Fibroblast of mammary gland (primary cell): ENCODE data around the gene LINC01488.

Experiments
- DNase-seq: peaks from one replicate; pipeline ENCODE4 v3.0.0-alpha.2; 2010; ENCODE audit warnings: low read depth
- H3K4me3 ChIP-seq: 2 replicates; pipeline ENCODE4 v1.5.1; 2011; ENCODE audit warnings: low read depth, mild to moderate bottlenecking, low read length, moderate library complexity; ENCODE audit not compliant: control insufficient read depth
- TF ChIP-seq, protein P1 (sequence below): conservative IDR thresholded peaks from 2 replicates; pipeline ENCODE4 v1.5.1; 2011; ENCODE audit warnings: low read depth, low read length, inconsistent platforms; ENCODE audit not compliant: control insufficient read depth, insufficient read depth

LINC01488 gene

GRCh38 chr11:69459848-69460539, 21.5 kb upstream of the LINC01488 start:
- H3K4me3 ChIP-seq = no peak overlapping the region
- no peak for DNase-seq
- TF ChIP-seq, protein P1, sequence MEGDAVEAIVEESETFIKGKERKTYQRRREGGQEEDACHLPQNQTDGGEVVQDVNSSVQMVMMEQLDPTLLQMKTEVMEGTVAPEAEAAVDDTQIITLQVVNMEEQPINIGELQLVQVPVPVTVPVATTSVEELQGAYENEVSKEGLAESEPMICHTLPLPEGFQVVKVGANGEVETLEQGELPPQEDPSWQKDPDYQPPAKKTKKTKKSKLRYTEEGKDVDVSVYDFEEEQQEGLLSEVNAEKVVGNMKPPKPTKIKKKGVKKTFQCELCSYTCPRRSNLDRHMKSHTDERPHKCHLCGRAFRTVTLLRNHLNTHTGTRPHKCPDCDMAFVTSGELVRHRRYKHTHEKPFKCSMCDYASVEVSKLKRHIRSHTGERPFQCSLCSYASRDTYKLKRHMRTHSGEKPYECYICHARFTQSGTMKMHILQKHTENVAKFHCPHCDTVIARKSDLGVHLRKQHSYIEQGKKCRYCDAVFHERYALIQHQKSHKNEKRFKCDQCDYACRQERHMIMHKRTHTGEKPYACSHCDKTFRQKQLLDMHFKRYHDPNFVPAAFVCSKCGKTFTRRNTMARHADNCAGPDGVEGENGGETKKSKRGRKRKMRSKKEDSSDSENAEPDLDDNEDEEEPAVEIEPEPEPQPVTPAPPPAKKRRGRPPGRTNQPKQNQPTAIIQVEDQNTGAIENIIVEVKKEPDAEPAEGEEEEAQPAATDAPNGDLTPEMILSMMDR = no peak

GRCh38 chr11:69460540-69461257, 20.8 kb upstream of the LINC01488 start:
- DNase-seq = peak; percentile 97
- no peak overlapping the region for H3K4me3 ChIP-seq
- TF ChIP-seq, protein P1 = no peak

- no peak for DNase-seq
- no peak overlapping the region for H3K4me3 ChIP-seq
- TF ChIP-seq, protein P1 = no peak
These were observed 20.0 kb upstream of the LINC01488 start for GRCh38 chr11:69461272-69461962.

- H3K4me3 ChIP-seq = no peak overlapping the region
- DNase-seq = peak; percentile 17
- TF ChIP-seq, protein P1 = no peak
These were observed 19.1 kb upstream of the LINC01488 start for GRCh38 chr11:69462106-69462951.

DNA sequence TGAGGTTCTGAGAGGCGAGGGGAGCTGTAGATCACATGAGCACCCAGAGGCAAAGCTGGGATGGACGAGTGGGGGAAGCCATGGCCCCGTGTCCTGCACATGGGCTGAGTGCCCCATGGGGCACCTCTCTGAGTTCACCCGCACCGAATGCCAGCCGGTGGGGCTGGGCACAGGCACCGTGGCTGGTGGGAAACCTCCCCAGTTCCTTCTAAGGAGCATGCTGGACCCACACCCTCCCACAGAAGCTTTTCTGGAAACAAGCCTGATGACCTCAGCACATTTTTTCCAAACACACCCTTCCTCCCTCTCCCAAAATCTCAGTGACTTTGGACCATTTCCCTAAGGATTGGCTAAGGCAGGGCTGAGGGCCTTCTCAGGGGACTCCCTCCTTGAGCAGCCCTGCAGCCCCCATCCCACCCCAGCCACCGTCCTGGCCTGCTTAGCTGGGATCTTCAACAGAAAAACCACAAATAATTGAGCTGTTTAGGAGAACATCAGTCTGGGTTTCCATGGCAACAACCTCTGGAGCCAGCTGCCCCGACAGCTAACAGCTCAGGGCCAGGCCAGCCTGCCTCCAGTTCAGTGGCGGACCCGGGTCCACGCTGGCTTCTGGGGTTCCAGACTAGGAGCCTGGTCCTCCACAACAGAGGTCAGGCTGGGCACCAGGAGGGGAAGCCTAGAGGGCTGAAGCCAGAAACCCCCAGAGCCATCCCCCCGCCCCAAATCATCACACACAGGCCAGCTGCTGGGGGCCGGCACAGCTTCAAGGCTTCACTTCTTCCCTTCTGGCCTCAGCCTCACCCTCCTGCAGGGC, 18.1 kb upstream of the LINC01488 start:
- TF ChIP-seq, protein P1 = no peak
- peak; percentile 79 for DNase-seq

More for the DNA sequence above, 18.1 kb upstream of the LINC01488 start:
- H3K4me3 ChIP-seq = no peak overlapping the region
